ENCODE data around the gene CLDN34.

The CLDN34 gene

DNA sequence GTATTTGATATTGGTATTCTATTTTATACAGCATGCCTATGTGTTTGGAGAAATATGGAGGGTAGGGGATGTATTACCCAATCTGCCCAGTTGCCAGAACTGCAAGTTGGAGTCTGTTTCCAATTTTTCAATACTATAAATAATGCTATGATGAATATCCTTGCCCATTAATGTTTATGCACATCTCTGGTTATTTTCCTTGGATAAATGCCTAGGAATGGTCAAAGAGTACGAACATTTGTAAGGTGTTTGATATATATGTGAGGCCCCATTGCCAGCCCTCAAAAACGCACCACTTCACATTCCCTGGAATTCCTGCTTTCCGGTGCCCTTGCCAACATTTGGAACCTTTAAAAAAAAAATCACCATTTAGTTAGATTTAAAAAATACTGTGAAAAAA lies 34.3 kb downstream of the CLDN34 start:
- Mint-ChIP-seq H3K36me3 (no peaks in the 10 kb centered on the region), H3K9me3 (no peaks in the 10 kb centered on the region), H3K27me3 (no peaks in the 10 kb centered on the region), H3K27ac (no peak overlapping the region), H3K4me3 (no peak overlapping the region), H3K4me1 (peaks cover 21% of the 10 kb centered on the region)
- no peak for ATAC-seq

DNA sequence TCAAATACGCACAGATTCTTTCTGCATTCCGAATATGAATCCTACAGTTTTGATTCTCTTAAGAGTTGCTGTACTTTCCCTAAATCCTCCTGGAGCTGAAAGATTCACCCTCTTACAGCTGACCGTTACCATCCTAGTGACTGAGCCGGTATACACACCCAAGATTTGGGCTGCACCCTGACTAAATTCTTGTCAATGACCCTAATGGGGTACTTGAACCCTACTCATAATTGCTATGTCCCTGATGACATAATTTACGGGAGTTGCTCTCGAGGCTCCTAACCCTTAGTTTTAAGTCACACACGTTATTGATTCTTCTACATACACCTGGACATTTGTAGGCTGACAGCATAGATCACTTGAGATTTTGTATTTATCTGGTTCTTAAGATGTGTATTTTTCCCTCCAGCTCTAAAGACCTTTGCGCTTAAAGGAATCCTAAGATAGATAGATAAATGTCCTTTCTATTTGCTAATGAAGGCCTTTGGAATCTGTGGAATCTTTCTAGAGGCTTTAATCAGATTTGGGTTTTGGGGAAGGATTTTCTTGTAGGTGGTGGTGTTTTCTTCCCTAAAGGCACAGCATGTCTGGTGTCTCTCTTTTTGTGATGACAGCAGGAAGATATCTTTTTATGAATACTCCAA lies 37.8 kb downstream of the CLDN34 start:
- ATAC-seq: no peak

GRCh38 chrX:10006086-10006485 lies 38.9 kb downstream of the CLDN34 start:
- ATAC-seq: no peak
- Mint-ChIP-seq H3K4me1 (peaks cover 18% of the 10 kb centered on the region), H3K9me3 (no peaks in the 10 kb centered on the region), H3K4me3 (no peak overlapping the region), H3K27me3 (no peaks in the 10 kb centered on the region), H3K27ac (no peak overlapping the region), H3K36me3 (no peaks in the 10 kb centered on the region)

More for the DNA sequence above, 37.8 kb downstream of the CLDN34 start:
- Mint-ChIP-seq H3K4me3 (no peak overlapping the region), H3K9me3 (no peaks in the 10 kb centered on the region), H3K4me1 (peaks cover 10% of the 10 kb centered on the region), H3K27ac (no peak overlapping the region), H3K36me3 (no peaks in the 10 kb centered on the region), H3K27me3 (no peaks in the 10 kb centered on the region)

GRCh38 chrX:10006770-10007169 lies 39.6 kb downstream of the CLDN34 start:
- H3K4me3 Mint-ChIP-seq: no peak overlapping the region
- peaks cover 25% of the 10 kb centered on the region for H3K4me1 Mint-ChIP-seq
- no peak for ATAC-seq

DNA sequence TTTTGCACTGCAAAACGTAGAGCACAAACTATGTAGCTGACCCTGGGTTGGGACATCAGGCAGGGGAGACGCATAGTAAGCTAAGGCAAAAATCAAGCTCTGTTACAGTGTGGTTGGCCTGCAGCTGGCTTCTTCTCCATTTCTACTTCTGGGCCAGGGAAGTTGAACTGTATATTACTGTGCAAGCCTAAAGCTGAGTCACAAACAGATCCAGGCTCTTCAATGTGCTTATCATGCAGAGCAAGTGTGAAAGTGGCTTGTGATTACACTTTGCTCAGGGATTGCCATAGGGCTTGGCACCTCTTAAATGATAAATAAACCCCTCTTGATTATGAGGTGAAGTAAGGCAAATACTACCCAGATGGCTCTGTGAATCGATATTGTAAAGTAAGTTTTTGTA lies 40.5 kb downstream of the CLDN34 start:
- no peaks in the 10 kb centered on the region for H3K9me3 Mint-ChIP-seq
- ATAC-seq: no peak
- peaks cover 31% of the 10 kb centered on the region for H3K4me1 Mint-ChIP-seq
- no peaks in the 10 kb centered on the region for H3K36me3 Mint-ChIP-seq
- H3K4me3 Mint-ChIP-seq: no peak overlapping the region
- no peaks in the 10 kb centered on the region for H3K27me3 Mint-ChIP-seq
- no peak overlapping the region for H3K27ac Mint-ChIP-seq

More at GRCh38 chrX:10006770-10007169, 39.6 kb downstream of the CLDN34 start:
- H3K27ac Mint-ChIP-seq: no peak overlapping the region
- H3K27me3 Mint-ChIP-seq: no peaks in the 10 kb centered on the region
- no peaks in the 10 kb centered on the region for H3K9me3 Mint-ChIP-seq
- no peaks in the 10 kb centered on the region for H3K36me3 Mint-ChIP-seq

DNA sequence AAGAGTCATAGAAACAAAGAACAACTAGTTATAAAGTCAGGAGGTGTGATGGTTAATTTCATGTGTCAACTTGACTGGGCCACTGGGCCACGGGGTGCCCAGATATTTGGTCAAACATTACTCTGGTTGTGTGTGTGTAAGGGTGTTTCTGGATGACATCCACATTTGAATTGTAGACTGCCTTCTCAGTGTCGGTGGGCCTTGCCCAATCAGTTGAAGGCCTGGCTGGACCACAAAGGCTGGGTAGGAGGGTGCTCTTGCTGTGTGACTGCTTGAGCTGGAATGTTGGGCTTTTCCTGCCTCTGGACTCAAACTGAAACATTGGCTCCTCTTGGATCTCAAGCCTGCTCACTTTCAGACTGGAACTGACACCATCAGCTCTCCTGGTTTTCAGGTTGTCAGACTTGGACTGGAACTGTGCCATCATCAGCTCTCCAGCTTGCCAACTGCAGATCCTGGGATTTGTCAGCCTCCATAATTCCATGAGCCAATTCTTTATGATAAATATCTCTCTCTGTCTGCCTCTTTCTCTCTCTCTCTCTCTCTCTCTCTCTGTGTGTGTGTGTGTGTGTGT lies 41.4 kb downstream of the CLDN34 start:
- H3K9me3 Mint-ChIP-seq: no peaks in the 10 kb centered on the region
- ATAC-seq: no peak
- H3K27me3 Mint-ChIP-seq: no peaks in the 10 kb centered on the region
- H3K4me1 Mint-ChIP-seq: peaks cover 34% of the 10 kb centered on the region
- H3K36me3 Mint-ChIP-seq: no peaks in the 10 kb centered on the region
- H3K27ac Mint-ChIP-seq: peak overlapping the region; percentile 40
- H3K4me3 Mint-ChIP-seq: no peak overlapping the region

GRCh38 chrX:10009741-10010140 lies 42.6 kb downstream of the CLDN34 start:
- H3K4me1 Mint-ChIP-seq: peaks cover 29% of the 10 kb centered on the region
- no peaks in the 10 kb centered on the region for H3K27me3 Mint-ChIP-seq
- H3K36me3 Mint-ChIP-seq: no peaks in the 10 kb centered on the region
- H3K9me3 Mint-ChIP-seq: no peaks in the 10 kb centered on the region
- no peak overlapping the region for H3K4me3 Mint-ChIP-seq
- no peak overlapping the region for H3K27ac Mint-ChIP-seq
- ATAC-seq: no peak

GRCh38 chrX:10010686-10011085 lies 43.5 kb downstream of the CLDN34 start:
- no peaks in the 10 kb centered on the region for H3K36me3 Mint-ChIP-seq
- no peak overlapping the region for H3K4me3 Mint-ChIP-seq
- no peaks in the 10 kb centered on the region for H3K9me3 Mint-ChIP-seq
- ATAC-seq: no peak
- peaks cover 29% of the 10 kb centered on the region for H3K4me1 Mint-ChIP-seq
- no peaks in the 10 kb centered on the region for H3K27me3 Mint-ChIP-seq
- peak overlapping the region; percentile 68 for H3K27ac Mint-ChIP-seq

GRCh38 chrX:10011261-10011931 lies 44.2 kb downstream of the CLDN34 start:
- no peak overlapping the region for H3K4me3 Mint-ChIP-seq
- no peaks in the 10 kb centered on the region for H3K9me3 Mint-ChIP-seq
- H3K36me3 Mint-ChIP-seq: no peaks in the 10 kb centered on the region
- peaks cover 29% of the 10 kb centered on the region for H3K4me1 Mint-ChIP-seq
- peak; percentile 61 for ATAC-seq
- H3K27ac Mint-ChIP-seq: peak overlapping the region; percentile 68
- no peaks in the 10 kb centered on the region for H3K27me3 Mint-ChIP-seq

DNA sequence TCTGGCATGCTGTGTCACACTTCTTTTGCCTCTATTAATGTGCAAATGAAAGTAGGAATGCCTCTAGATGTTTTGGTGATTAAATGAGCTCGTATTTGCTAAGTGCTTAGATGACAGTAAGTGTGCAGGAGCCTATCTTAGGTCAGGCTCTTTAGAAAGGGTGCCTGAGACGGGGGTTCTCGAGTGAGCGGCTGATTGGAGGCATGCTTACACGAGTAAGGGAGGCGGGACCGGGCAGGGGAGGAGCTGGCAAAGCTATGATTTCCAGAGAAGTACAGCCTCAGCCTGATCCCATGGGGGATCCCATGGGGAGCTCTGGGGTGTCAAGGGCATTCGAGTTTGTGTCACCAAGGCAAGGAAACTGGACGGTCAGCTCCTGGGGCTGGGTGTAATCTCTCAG lies 44.8 kb downstream of the CLDN34 start:
- Mint-ChIP-seq H3K27me3 (no peaks in the 10 kb centered on the region), H3K4me3 (no peak overlapping the region), H3K9me3 (no peaks in the 10 kb centered on the region), H3K27ac (peak overlapping the region; percentile 68), H3K4me1 (peaks cover 34% of the 10 kb centered on the region), H3K36me3 (peaks cover 5% of the 10 kb centered on the region)
- no peak for ATAC-seq

GRCh38 chrX:10014462-10015354 lies 47.5 kb downstream of the CLDN34 start:
- H3K27ac Mint-ChIP-seq: peak overlapping the region; percentile 67
- no peaks in the 10 kb centered on the region for H3K9me3 Mint-ChIP-seq
- no peaks in the 10 kb centered on the region for H3K27me3 Mint-ChIP-seq
- H3K36me3 Mint-ChIP-seq: peaks cover 7% of the 10 kb centered on the region
- H3K4me3 Mint-ChIP-seq: peak overlapping the region; percentile 75
- peak; percentile 94 for ATAC-seq
- peaks cover 44% of the 10 kb centered on the region for H3K4me1 Mint-ChIP-seq

- Mint-ChIP-seq H3K4me3 (no peak overlapping the region), H3K27me3 (no peaks in the 10 kb centered on the region), H3K9me3 (no peaks in the 10 kb centered on the region), H3K27ac (no peak overlapping the region), H3K36me3 (peaks cover 7% of the 10 kb centered on the region), H3K4me1 (peaks cover 41% of the 10 kb centered on the region)
- ATAC-seq: peak; percentile 11
Measured at GRCh38 chrX:10015355-10015722, 48.2 kb downstream of the CLDN34 start.

GRCh38 chrX:10015723-10016518 lies 48.8 kb downstream of the CLDN34 start:
- Mint-ChIP-seq H3K4me3 (peak overlapping the region; percentile 84), H3K27me3 (no peaks in the 10 kb centered on the region), H3K4me1 (peaks cover 35% of the 10 kb centered on the region), H3K9me3 (no peaks in the 10 kb centered on the region), H3K27ac (peak overlapping the region; percentile 46), H3K36me3 (peaks cover 7% of the 10 kb centered on the region)
- ATAC-seq: peak; percentile 37

DNA sequence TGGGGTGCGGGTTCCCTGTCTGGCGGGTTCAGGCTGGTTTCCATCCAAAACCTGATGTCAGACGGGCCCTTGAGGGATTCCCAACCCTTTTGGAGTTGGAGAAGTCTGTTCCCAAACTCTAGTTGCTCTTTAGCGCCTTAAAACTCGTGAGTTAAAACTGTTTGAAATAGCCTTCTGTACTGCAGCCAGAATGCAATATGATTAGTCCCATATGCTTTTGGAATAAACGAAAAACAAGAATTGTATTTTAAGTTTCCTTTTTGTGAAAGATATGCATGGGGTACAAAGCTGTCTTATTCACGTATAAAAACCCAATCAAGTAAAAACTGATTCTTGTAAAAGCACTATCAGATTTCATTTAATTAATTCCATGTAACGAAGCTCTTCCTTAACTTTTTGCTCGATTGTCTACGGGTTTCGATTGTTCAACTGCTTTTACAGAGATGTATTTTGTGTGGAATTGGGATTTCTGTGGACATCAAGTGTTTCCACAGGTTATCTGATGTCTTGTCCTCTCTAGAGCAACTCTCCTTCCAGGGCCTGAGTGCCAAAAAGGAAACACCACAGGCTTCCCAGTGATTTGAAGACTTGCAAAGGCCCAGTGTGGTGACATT lies 49.5 kb downstream of the CLDN34 start:
- Mint-ChIP-seq H3K36me3 (peaks cover 7% of the 10 kb centered on the region), H3K27me3 (no peaks in the 10 kb centered on the region), H3K4me3 (peak overlapping the region; percentile 84), H3K4me1 (peaks cover 34% of the 10 kb centered on the region), H3K27ac (peak overlapping the region; percentile 46), H3K9me3 (no peaks in the 10 kb centered on the region)
- no peak for ATAC-seq

Data from stimulated activated memory B cell treated with anti-CD40 and anti-IgM and Interleukin-4, amounts not matched to agents 10 μg/mL and 1 μg/mL and 100 μg/mL, for 72 hours (primary cell).